ENCODE measurements around the gene ENPP5.

Gene ENPP5

DNA sequence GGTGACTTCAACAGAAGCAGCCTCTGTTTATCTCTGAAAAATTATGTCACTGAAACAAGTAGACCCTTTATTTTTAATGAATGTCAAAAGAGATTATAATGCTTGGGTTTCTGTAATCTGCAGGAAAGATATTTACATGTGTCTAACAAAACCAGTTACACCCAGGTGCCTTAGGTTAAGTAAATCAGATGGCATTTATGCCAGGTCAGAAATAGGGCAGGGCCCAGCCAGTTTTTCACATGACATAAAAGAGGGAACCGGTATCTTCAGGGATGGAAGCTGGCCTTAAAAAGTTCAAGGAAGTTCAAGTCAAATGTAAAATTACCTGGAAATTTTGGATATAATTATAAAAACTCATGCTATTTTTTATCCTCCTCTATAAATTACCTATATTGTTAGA, 55.1 kb downstream of the ENPP5 start:
- TF ChIP-seq, protein P1, sequence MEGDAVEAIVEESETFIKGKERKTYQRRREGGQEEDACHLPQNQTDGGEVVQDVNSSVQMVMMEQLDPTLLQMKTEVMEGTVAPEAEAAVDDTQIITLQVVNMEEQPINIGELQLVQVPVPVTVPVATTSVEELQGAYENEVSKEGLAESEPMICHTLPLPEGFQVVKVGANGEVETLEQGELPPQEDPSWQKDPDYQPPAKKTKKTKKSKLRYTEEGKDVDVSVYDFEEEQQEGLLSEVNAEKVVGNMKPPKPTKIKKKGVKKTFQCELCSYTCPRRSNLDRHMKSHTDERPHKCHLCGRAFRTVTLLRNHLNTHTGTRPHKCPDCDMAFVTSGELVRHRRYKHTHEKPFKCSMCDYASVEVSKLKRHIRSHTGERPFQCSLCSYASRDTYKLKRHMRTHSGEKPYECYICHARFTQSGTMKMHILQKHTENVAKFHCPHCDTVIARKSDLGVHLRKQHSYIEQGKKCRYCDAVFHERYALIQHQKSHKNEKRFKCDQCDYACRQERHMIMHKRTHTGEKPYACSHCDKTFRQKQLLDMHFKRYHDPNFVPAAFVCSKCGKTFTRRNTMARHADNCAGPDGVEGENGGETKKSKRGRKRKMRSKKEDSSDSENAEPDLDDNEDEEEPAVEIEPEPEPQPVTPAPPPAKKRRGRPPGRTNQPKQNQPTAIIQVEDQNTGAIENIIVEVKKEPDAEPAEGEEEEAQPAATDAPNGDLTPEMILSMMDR (IDR thresholded peaks at IDR 0.05; ENCODE audit: low read depth, low read length) = no peak
- no peak overlapping the region for H3K4me3 ChIP-seq (ENCODE audit: low read depth, low read length)

DNA sequence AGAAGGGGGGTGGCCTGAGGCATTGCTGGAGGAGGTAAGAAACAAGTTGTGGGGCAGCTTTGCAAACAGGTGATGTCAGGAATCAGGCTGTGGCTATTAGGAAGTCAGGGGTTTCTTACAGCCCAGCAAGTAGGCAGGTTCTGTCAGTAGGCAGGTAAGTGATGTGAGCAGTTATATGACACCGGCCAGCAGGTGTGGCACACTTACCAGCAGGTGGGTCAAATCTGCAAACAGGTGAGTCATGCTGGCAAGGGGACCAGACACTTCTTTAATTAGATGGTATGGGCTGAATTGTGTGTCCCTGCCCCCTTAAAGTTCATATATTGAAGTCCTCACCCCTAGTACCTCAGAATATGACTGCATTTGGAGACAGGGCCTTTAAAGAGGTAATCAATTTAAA, 57.4 kb downstream of the ENPP5 start:
- TF ChIP-seq, protein P1 (IDR thresholded peaks at IDR 0.05; ENCODE audit: low read depth, low read length) = no peak
- no peak overlapping the region for H3K4me3 ChIP-seq (ENCODE audit: low read depth, low read length)
